CD4-positive, alpha-beta T cell (primary cell): ENCODE measurements around the gene OR2AJ1. TPM values are rescaled to one million over a fixed set of nuclear protein-coding genes. Genes with fewer than 3 reads are reported as not detected.
"Not testable (repeated sequence)": the region's sequence is repeated elsewhere in the genome, so short reads cannot be mapped to it uniquely, and the experiment has no call there.

Experiments
- ATAC-seq: fragments of 200-7000 bp; cut with Tn5 transposase; one replicate; pipeline ENCODE4 v1.10.0; 2022; ENCODE audit warnings: mild to moderate bottlenecking; ENCODE audit not compliant: poor library complexity
- CTCF ChIA-PET: fragments of 350-600 bp; sonication (Branson Sonifier 250); formaldehyde crosslinking; loops from one replicate; lab custom pipeline; 2021; ENCODE audit warnings: antibody characterized with exemption, inconsistent platforms; lab: Charles Lee
- POLR2A ChIA-PET: fragments of 350-600 bp; sonication (Branson Sonifier 250); formaldehyde crosslinking; loops from one replicate; lab custom pipeline; 2021; ENCODE audit warnings: antibody characterized with exemption, inconsistent platforms; lab: Charles Lee
- DNase-seq, 14 experiments: peaks; one replicate each; pipeline ENCODE4 v3.0.0-alpha.2; 2013 to 2020; ENCODE audit warnings: mixed read lengths in 2 of 14
- H3K27ac ChIP-seq, 2 donors: one replicate each; pipeline versions ENCODE4 v1.5.1 to v1.7.0; 2013; ENCODE audit warnings: low read length in 2 of 2, low read depth in 1 of 2, mild to moderate bottlenecking in 1 of 2
- H3K27me3 ChIP-seq, 2 experiments: 1 replicate in 1 of 2; 2 replicates in 1 of 2; pipeline versions ENCODE4 v1.6.1 to v1.7.0; 2013; ENCODE audit warnings: low read length in 2 of 2, control low read depth in 1 of 2, mild to moderate bottlenecking in 1 of 2, moderate library complexity in 1 of 2; ENCODE audit not compliant: insufficient read depth in 2 of 2, control insufficient read depth in 1 of 2
- H3K36me3 ChIP-seq: one replicate; pipeline ENCODE4 v1.6.1; 2013; ENCODE audit warnings: low read length, control low read depth; ENCODE audit not compliant: insufficient read depth
- H3K4me1 ChIP-seq: one replicate; pipeline ENCODE4 v1.6.1; 2013; ENCODE audit warnings: low read length, control low read depth; ENCODE audit not compliant: insufficient read depth
- H3K4me3 ChIP-seq: one replicate; pipeline ENCODE4 v1.5.1; 2013; ENCODE audit warnings: mild to moderate bottlenecking, low read length, moderate library complexity
- H3K9me3 ChIP-seq, 2 experiments: 1 replicate in 1 of 2; 2 replicates in 1 of 2; pipeline versions ENCODE4 v1.6.1 to v1.7.0; 2013; ENCODE audit warnings: low read length in 2 of 2, mild to moderate bottlenecking in 2 of 2, control low read depth in 1 of 2, moderate library complexity in 1 of 2; ENCODE audit not compliant: control insufficient read depth in 1 of 2, insufficient read depth in 1 of 2
- H3K27ac Mint-ChIP-seq: one replicate; pipeline ENCODE4 v1.8.0; 2020; ENCODE audit warnings: mixed read lengths
- H3K27me3 Mint-ChIP-seq: one replicate; pipeline ENCODE4 v1.8.0; 2021; ENCODE audit warnings: mixed read lengths
- H3K36me3 Mint-ChIP-seq: one replicate; pipeline ENCODE4 v1.8.0; 2021; ENCODE audit warnings: low read depth, mixed read lengths
- H3K4me1 Mint-ChIP-seq: one replicate; pipeline ENCODE4 v1.8.0; 2021; ENCODE audit warnings: low read depth, mixed read lengths
- H3K4me3 Mint-ChIP-seq: one replicate; pipeline ENCODE4 v1.8.0; 2020; ENCODE audit warnings: mild to moderate bottlenecking, mixed read lengths
- H3K9me3 Mint-ChIP-seq: one replicate; pipeline ENCODE4 v1.8.0; 2020; ENCODE audit warnings: mixed read lengths
- intact Hi-C, 2 experiments: fragments of 100-400 bp; cut with DNase I in 1 of 2; cut with micrococcal nuclease in 1 of 2; formaldehyde crosslinking; loops; one replicate each; pipeline versions ENCODE4 v1.15.1 to v1.9.0; 2023 to 2025; cut with DNase I, micrococcal nuclease
- total RNA-seq, 174 experiments: library from RNA in 2 of 174; stranded (reverse) in 2 of 174; gene quantifications; one replicate each; pipeline ENCODE4 v1.2.3 and lab custom pipeline; 2021 to 2026
- TF ChIP-seq, protein P1 (sequence below): fragments of 200-600 bp; IDR thresholded peaks from one replicate; pipeline ENCODE4 v1.8.0; 2022; ENCODE audit warnings: antibody characterized with exemption, mild to moderate bottlenecking

OR2AJ1 gene
- total RNA-seq, 2 experiments from 2014 or later = not detected

DNA sequence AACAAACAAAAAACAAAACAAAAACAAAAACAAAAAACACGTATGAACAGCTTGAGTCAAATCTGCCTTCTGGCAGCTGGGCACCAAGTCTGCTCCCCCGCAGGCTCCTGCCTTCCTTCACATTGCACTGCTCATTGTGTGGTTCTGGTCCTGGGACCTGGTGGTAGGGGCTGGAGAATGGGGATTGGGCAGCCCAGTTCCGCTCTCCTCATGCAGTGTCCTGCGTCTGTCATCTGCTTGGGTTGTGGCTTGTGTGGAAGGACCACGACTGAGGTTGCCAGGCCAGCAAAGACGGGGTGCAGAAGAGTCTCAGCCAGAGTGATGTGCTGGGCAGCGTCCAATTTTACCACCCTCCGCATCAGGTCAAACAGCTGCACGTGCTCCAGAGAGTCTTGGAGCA lies 11.1 kb downstream of the OR2AJ1 start:
- Histone ChIP-seq H3K36me3 (no peaks in the 10 kb centered on the region), H3K4me3 (no peak overlapping the region), H3K27ac (no peak overlapping the region), H3K4me1 (peaks cover 8% of the 10 kb centered on the region), H3K27me3 (no peaks in the 10 kb centered on the region), H3K9me3 (peaks cover 0 to 22% of the 10 kb centered on the region in 2 experiments)
- H3K27me3 Mint-ChIP-seq = no peaks in the 10 kb centered on the region
- peaks cover 6% of the 10 kb centered on the region for H3K4me1 Mint-ChIP-seq
- H3K27ac Mint-ChIP-seq = no peak overlapping the region
- TF ChIP-seq, protein P1, sequence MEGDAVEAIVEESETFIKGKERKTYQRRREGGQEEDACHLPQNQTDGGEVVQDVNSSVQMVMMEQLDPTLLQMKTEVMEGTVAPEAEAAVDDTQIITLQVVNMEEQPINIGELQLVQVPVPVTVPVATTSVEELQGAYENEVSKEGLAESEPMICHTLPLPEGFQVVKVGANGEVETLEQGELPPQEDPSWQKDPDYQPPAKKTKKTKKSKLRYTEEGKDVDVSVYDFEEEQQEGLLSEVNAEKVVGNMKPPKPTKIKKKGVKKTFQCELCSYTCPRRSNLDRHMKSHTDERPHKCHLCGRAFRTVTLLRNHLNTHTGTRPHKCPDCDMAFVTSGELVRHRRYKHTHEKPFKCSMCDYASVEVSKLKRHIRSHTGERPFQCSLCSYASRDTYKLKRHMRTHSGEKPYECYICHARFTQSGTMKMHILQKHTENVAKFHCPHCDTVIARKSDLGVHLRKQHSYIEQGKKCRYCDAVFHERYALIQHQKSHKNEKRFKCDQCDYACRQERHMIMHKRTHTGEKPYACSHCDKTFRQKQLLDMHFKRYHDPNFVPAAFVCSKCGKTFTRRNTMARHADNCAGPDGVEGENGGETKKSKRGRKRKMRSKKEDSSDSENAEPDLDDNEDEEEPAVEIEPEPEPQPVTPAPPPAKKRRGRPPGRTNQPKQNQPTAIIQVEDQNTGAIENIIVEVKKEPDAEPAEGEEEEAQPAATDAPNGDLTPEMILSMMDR = no peak
- CTCF ChIA-PET = no interaction called here
- H3K4me3 Mint-ChIP-seq = peak overlapping the region; percentile 36
- H3K9me3 Mint-ChIP-seq = peaks cover 3% of the 10 kb centered on the region
- H3K36me3 Mint-ChIP-seq = no peaks in the 10 kb centered on the region
- ATAC-seq (no peak), DNase-seq (peak in 2 of 14 experiments; percentile 1 to 9)
- POLR2A ChIA-PET = no interaction called here
- intact Hi-C loops = loop anchor here (2.0 kb wide), 2 partner anchors 751 to 873 kb away; no protein-coding TSS in a partner anchor

DNA sequence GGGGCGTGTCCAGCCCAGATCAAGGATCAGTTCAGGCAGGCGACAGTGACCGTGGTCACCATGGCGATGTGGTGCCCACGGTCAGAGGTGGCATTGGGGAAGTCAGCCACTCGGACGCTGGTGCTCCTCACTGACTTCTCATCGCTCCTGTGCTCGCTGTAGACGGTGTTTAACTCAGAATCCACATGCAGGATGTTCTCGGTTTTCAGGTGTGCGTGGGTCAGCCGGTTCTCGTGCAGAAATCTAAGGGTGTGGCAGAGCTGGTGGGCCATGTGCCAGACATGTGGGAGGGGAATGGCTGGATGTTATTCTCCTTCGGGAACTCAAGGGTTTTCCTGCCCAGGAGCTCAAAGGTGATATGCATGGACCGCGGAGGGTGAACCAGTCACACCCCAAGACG lies 11.7 kb downstream of the OR2AJ1 start:
- peaks cover 6% of the 10 kb centered on the region for H3K4me1 Mint-ChIP-seq
- intact Hi-C loops = loop anchor here (2.0 kb wide), 2 partner anchors 750 to 872 kb away; no protein-coding TSS in a partner anchor
- DNase-seq (peak in 2 of 14 experiments; percentile 2 to 18), ATAC-seq (no peak)
- Histone ChIP-seq H3K4me1 (peaks cover 8% of the 10 kb centered on the region), H3K27ac (no peak overlapping the region), H3K9me3 (peaks cover 0 to 22% of the 10 kb centered on the region in 2 experiments), H3K4me3 (no peak overlapping the region), H3K27me3 (no peaks in the 10 kb centered on the region), H3K36me3 (no peaks in the 10 kb centered on the region)
- ChIA-PET POLR2A (no interaction called here), CTCF (no interaction called here)
- peaks cover 3% of the 10 kb centered on the region for H3K9me3 Mint-ChIP-seq
- no peaks in the 10 kb centered on the region for H3K36me3 Mint-ChIP-seq
- TF ChIP-seq, protein P1 = no peak
- peak overlapping the region; percentile 36 for H3K4me3 Mint-ChIP-seq
- H3K27me3 Mint-ChIP-seq = no peaks in the 10 kb centered on the region
- no peak overlapping the region for H3K27ac Mint-ChIP-seq

DNA sequence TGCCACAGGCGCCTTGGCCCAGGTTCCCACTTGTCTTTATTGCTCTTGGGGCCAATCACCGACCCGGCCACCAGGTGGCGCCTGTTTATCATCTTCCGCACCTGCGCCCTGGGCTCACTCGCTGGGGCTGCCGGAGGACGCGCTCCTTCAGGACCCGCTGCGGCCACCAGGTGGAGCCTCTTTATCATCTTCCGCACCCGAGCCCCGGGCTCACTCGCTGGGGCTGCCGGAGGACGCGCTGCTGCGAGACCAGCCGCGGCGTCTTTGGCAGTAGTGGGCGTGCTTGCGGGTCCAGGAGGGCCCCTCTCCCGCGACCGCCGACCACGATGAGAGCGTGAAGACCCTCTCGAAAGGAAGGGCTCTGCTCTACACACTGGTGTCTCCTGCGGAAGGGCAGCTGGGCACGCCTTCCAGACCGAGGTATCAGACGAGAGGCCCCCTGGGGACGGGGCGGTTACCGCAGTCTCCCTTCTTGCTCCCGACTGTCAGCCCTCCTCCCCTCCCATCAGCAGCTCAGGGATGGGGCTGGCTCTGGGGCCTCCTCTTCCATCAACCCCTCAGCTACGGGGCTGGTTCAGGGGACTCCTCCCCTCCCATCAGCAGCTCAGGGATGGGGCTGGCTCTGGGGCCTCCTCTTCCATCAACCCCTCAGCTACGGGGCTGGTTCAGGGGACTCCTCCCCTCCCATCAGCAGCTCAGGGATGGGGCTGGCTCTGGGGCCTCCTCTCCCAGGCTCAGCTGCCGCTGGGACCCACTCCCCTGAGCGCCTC lies 12.5 kb downstream of the OR2AJ1 start:
- DNase-seq (peak; percentile 25 to 94 (median 82)), ATAC-seq (peak; percentile 95)
- peak overlapping the region; percentile 88 for H3K4me3 Mint-ChIP-seq
- H3K4me1 Mint-ChIP-seq, H3K27me3 Mint-ChIP-seq, H3K36me3 ChIP-seq, H3K27me3 ChIP-seq, CTCF ChIA-PET, H3K4me1 ChIP-seq, H3K27ac ChIP-seq, H3K9me3 Mint-ChIP-seq, H3K36me3 Mint-ChIP-seq: not testable (repeated sequence)
- TF ChIP-seq, protein P1 = peak; percentile 88
- Histone ChIP-seq H3K4me3 (peak overlapping the region; percentile 67), H3K9me3 (peaks cover 0 to 22% of the 10 kb centered on the region in 2 experiments)
- POLR2A ChIA-PET = interaction anchor here (1.1 kb wide), 1 partner anchor 30 kb away, joined by 4 read pairs; no protein-coding TSS in a partner anchor
- intact Hi-C loops = loop anchor here (1.0 to 2.0 kb wide), 3 partner anchors 750 to 872 kb away; no protein-coding TSS in a partner anchor
- H3K27ac Mint-ChIP-seq = peak overlapping the region; percentile 39
